Panc1 (cell line): ENCODE results near the gene PRSS21. TPM values are rescaled to one million over a fixed set of nuclear protein-coding genes. Genes with fewer than 3 reads are reported as not detected.

Source experiments
- ATAC-seq: fragments of 200-7000 bp; cut with Tn5 transposase; 2 replicates; pipeline ENCODE4 v1.9.1; 2020; ENCODE audit warnings: mild to moderate bottlenecking, moderate library complexity
- BruUV-seq: library from RNA; stranded (reverse); fragments of 400-500 nt; replicated peaks from 2 replicates; lab custom pipeline; 2021; lab: Mats Ljungman, UMichigan
- CTCF ChIA-PET: fragments of 300-600 bp; sonication (Branson Sonifier 250); formaldehyde crosslinking; loops from one replicate; lab custom pipeline; 2022; ENCODE audit warnings: antibody characterized with exemption; lab: Charles Lee
- POLR2A ChIA-PET: fragments of 300-600 bp; sonication (Branson Sonifier 250); formaldehyde crosslinking; loops from one replicate; lab custom pipeline; 2022; ENCODE audit warnings: antibody characterized with exemption; lab: Charles Lee
- DNase-seq: peaks from one replicate; pipeline ENCODE4 v3.0.0-alpha.2; 2010; ENCODE audit warnings: low read depth, low spot score
- H3K27ac ChIP-seq: 2 replicates; pipeline ENCODE4 v1.5.1; 2011; ENCODE audit warnings: mild to moderate bottlenecking, low read length, inconsistent platforms
- H3K27me3 ChIP-seq: fragments of 200-500 bp; sonication (Bioruptor generic); 2 replicates; pipeline ENCODE4 v1.6.0; 2014; ENCODE audit warnings: low read length, inconsistent platforms; ENCODE audit not compliant: control insufficient read depth, insufficient read depth
- H3K36me3 ChIP-seq: fragments of 200-500 bp; sonication (Bioruptor generic); 2 replicates; pipeline ENCODE4 v1.5.1; 2014; ENCODE audit warnings: inconsistent platforms, mild to moderate bottlenecking, low read length, moderate library complexity; ENCODE audit not compliant: control insufficient read depth, insufficient read depth
- H3K4me1 ChIP-seq: 2 replicates; pipeline ENCODE4 v1.5.1; 2011; ENCODE audit warnings: inconsistent platforms, mild to moderate bottlenecking, low read length, moderate library complexity; ENCODE audit not compliant: control insufficient read depth, insufficient read depth
- H3K4me3 ChIP-seq, 2 experiments: 2 replicates each; pipeline ENCODE4 v1.5.1; 2011 to 2012; ENCODE audit warnings: low read depth in 2 of 2, low read length in 2 of 2, mild to moderate bottlenecking in 2 of 2, inconsistent platforms in 1 of 2, moderate library complexity in 1 of 2
- H3K9me3 ChIP-seq: fragments of 200-500 bp; sonication (Bioruptor generic); 2 replicates; pipeline ENCODE4 v1.5.1; 2014; ENCODE audit warnings: low read depth, mild to moderate bottlenecking, inconsistent platforms, low read length, moderate library complexity; ENCODE audit not compliant: control insufficient read depth, insufficient read depth
- CTCF ChIP-seq: fragments of 450-650 bp; IDR thresholded peaks from 2 replicates; pipeline ENCODE4 v1.5.1; 2017; ENCODE audit warnings: mild to moderate bottlenecking
- POLR2AphosphoS5 ChIP-seq: IDR thresholded peaks from 2 replicates; pipeline ENCODE4 v1.6.1; 2012; ENCODE audit warnings: mild to moderate bottlenecking, low read depth, low read length, moderate library complexity
- REST ChIP-seq, 2 experiments: IDR thresholded peaks; 2 replicates each; pipeline ENCODE4 v1.6.1; 2011 to 2012; ENCODE audit warnings: low read depth in 2 of 2, control low read depth in 1 of 2, low read length in 1 of 2, mild to moderate bottlenecking in 1 of 2, moderate library complexity in 1 of 2; ENCODE audit not compliant: insufficient read depth in 1 of 2
- SIN3A ChIP-seq: IDR thresholded peaks from 2 replicates; pipeline ENCODE4 v1.6.1; 2012; ENCODE audit warnings: low read depth, mild to moderate bottlenecking, low read length, moderate library complexity, borderline replicate concordance; ENCODE audit not compliant: insufficient read depth
- TCF7L2 ChIP-seq: IDR thresholded peaks from 2 replicates; pipeline ENCODE4 v1.6.1; 2011; ENCODE audit warnings: mild to moderate bottlenecking, low read depth, low read length, inconsistent platforms
- in situ Hi-C: cut with HindIII; loops from 2 replicates; pipeline ENCODE4 v1.10.0; 2016; ENCODE audit warnings: low sequenced_read_pairs, low pct_unique_long_range_greater_than_20kb
- intact Hi-C: fragments of 100-400 bp; cut with micrococcal nuclease; formaldehyde crosslinking; loops from one replicate; pipeline ENCODE4 v1.10.0; 2022; ENCODE audit not compliant: unreplicated experiment
- total RNA-seq: library from RNA; stranded (reverse); gene quantifications from one replicate; pipeline ENCODE4 v1.2.1, GENCODE V29; 2021; ENCODE audit not compliant: unreplicated experiment

PRSS21 gene
- total RNA-seq, 1 experiment from 2014 or later = not detected

GRCh38 chr16:2773188-2773968 is 43.7 kb upstream of the PRSS21 start:
- intact Hi-C loops = loop anchor here (5.0 kb wide), 1 partner anchor 64 kb away; no protein-coding TSS in a partner anchor
- Histone ChIP-seq H3K4me1 (peaks cover 77% of the 10 kb centered on the region), H3K4me3 (no peak overlapping the region), H3K27me3 (no peaks in the 10 kb centered on the region), H3K27ac (peak overlapping the region; percentile 98), H3K9me3 (no peaks in the 10 kb centered on the region), H3K36me3 (peaks cover 9% of the 10 kb centered on the region)
- no TSS peak for BruUV-seq
- POLR2A ChIA-PET = interaction anchor here (0.6 to 0.7 kb wide), 2 partner anchors 102 to 1519 kb away, joined by 3 to 6 read pairs; no protein-coding TSS in a partner anchor
- CTCF ChIA-PET = interaction anchor here (0.6 kb wide), 1 partner anchor 147 kb away, joined by 3 read pairs; no protein-coding TSS in a partner anchor
- no peak for DNase-seq
- ATAC-seq = no peak
- in situ Hi-C loops = no loop called here
- TF ChIP-seq POLR2AphosphoS5 (no peak), TCF7L2 (no peak), REST (IDR thresholded peaks at IDR 0.05; ENCODE audit: insufficient read depth in 1 of 2, low read depth in 2 of 2, low read length in 1 of 2) (no peak), CTCF (no peak), SIN3A (no peak)

GRCh38 chr16:2774161-2774891 is 42.7 kb upstream of the PRSS21 start:
- ATAC-seq (no peak), DNase-seq (no peak)
- ChIA-PET CTCF (no interaction called here), POLR2A (interaction anchor here (0.6 to 0.7 kb wide), 3 partner anchors 101 to 1519 kb away, joined by 3 to 6 read pairs (median 4); no protein-coding TSS in a partner anchor)
- intact Hi-C loops = loop anchor here (5.0 kb wide), 1 partner anchor 63 kb away; no protein-coding TSS in a partner anchor
- Histone ChIP-seq H3K36me3 (peaks cover 9% of the 10 kb centered on the region), H3K4me3 (peak overlapping the region in 1 of 2 experiments; percentile 88; a peak in 2 of 4 replicates), H3K27me3 (no peaks in the 10 kb centered on the region), H3K4me1 (peaks cover 69% of the 10 kb centered on the region), H3K9me3 (no peaks in the 10 kb centered on the region), H3K27ac (peak overlapping the region; percentile 98)
- TF ChIP-seq SIN3A (no peak), CTCF (no peak), TCF7L2 (no peak), REST (IDR thresholded peaks at IDR 0.05; ENCODE audit: insufficient read depth in 1 of 2, low read depth in 2 of 2, low read length in 1 of 2) (no peak), POLR2AphosphoS5 (no peak)
- BruUV-seq = TSS peak; percentile 58
- in situ Hi-C loops = no loop called here
